Tibial nerve (tissue), 4 donors: ENCODE data around the gene MMP25. TPM values are rescaled to one million over a fixed set of nuclear protein-coding genes. Genes with fewer than 3 reads are reported as not detected.

ENCODE experiments used
- DNase-seq, 2 donors: peaks; one replicate each; pipeline ENCODE4 v3.0.0-alpha.2; 2019; ENCODE audit warnings: low spot score in 2 of 2
- H3K27ac ChIP-seq, 4 donors: fragments of 200-600 bp; sonication (generic) in 3 of 4; one replicate each; pipeline ENCODE4 v1.5.1; 2017 to 2019; ENCODE audit warnings: mild to moderate bottlenecking in 1 of 4
- H3K27me3 ChIP-seq, 2 donors: fragments of 200-600 bp; sonication (generic) in 1 of 2; one replicate each; pipeline versions ENCODE4 v1.5.1 to v1.6.0; 2017 to 2019
- H3K36me3 ChIP-seq, 3 donors: fragments of 200-600 bp; sonication (generic); one replicate each; pipeline ENCODE4 v1.5.1; 2018 to 2019
- H3K4me1 ChIP-seq, 4 donors: fragments of 200-600 bp; sonication (generic) in 3 of 4; one replicate each; pipeline ENCODE4 v1.5.1; 2017 to 2019
- H3K4me3 ChIP-seq, 4 donors: fragments of 200-600 bp; sonication (generic) in 3 of 4; one replicate each; pipeline ENCODE4 v1.5.1; 2017 to 2019; ENCODE audit warnings: mild to moderate bottlenecking in 1 of 4, moderate library complexity in 1 of 4
- H3K9me3 ChIP-seq, 4 donors: fragments of 200-600 bp; sonication (generic) in 3 of 4; one replicate each; pipeline ENCODE4 v1.5.1; 2017 to 2019
- CTCF ChIP-seq, 5 experiments: fragments of 200-600 bp in 3 of 5; fragments of 450-650 bp in 2 of 5; sonication (generic) in 3 of 5; IDR thresholded peaks; one replicate each; pipeline ENCODE4 v1.5.1; 2016 to 2019; ENCODE audit warnings: antibody characterized with exemption in 5 of 5, mild to moderate bottlenecking in 3 of 5, moderate library complexity in 2 of 5
- EP300 ChIP-seq, 2 donors: sonication (generic); formaldehyde crosslinking; IDR thresholded peaks; one replicate each; pipeline ENCODE4 v1.6.1; 2017; ENCODE audit warnings: antibody characterized with exemption in 2 of 2, mild to moderate bottlenecking in 1 of 2
- POLR2A ChIP-seq, 2 donors: fragments of 450-650 bp; IDR thresholded peaks; one replicate each; pipeline ENCODE4 v1.6.1; 2017; ENCODE audit warnings: antibody characterized with exemption in 2 of 2, mild to moderate bottlenecking in 2 of 2, moderate library complexity in 2 of 2
- WGBS, 2 donors: methylation state at CpG; one replicate each; pipeline ENCODE4 v1.1.5; 2018; 5-methylcytosine and 5-hydroxymethylcytosine counted together
- total RNA-seq, 4 donors: library from RNA; depleted of rRNA; stranded (reverse); fragments of >200 nt; gene quantifications; one replicate each; pipeline ENCODE4 v1.1.0, GENCODE V29; 2016

MMP25 gene
- total RNA-seq, 4 donors from 2014 or later: under 0.01 to 0.42 TPM; not detected in 2

- Histone ChIP-seq H3K4me3 (no peak overlapping the region), H3K27me3 (peaks cover 0 to 5% of the 10 kb centered on the region in 2 donors), H3K36me3 (no peaks in the 10 kb centered on the region), H3K27ac (no peak overlapping the region), H3K9me3 (no peaks in the 10 kb centered on the region), H3K4me1 (peaks cover 0 to 10% (median 0%) of the 10 kb centered on the region in 4 donors)
- 63 to 76% methylated on average over 7 of the region's 7 CpGs for WGBS, 2 donors
- no peak for DNase-seq
- no peak for TF ChIP-seq POLR2A (IDR thresholded peaks at IDR 0.05)
- no peak for TF ChIP-seq CTCF (IDR thresholded peaks at IDR 0.05)
- no peak for TF ChIP-seq EP300 (IDR thresholded peaks at IDR 0.05)
Measured at GRCh38 chr16:3084969-3085670, 38.8 kb downstream of the MMP25 start.

DNA sequence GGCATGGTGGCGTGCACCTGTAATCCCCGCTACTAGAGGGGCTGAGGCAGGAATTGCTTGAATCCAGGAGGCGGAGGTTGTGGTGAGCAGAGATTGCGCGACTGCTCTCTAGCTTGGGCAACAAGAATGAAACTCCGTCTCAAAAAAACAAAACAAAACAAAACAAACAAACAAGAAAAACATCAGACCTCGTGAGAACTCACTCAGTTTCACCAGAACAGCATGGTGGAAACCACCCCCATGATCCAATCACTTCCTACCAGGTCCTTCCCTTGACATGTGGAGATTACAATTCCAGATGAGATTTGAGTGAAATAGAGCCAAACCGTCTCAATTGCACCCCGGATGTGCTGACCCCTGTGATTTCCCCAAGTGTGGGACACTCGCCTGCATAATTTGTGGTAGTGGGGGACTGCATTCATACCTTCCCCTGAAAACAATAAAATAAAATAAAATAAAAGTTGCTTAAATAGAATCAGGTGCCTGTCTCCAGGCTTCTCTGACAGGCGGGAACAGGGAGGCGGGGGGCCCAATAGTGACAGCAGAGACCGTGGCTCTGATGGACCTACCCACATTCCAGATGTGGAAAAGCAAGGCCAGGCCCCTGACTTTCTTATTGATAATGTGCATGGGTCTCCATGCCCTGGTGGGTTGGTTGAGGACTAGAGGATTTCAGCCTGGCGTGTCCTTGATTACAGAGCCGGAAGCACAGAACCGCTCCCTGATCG lies 39.7 kb downstream of the MMP25 start:
- peaks cover 0 to 10% (median 0%) of the 10 kb centered on the region in 4 donors for H3K4me1 ChIP-seq
- no peak for DNase-seq
- no peak for TF ChIP-seq POLR2A (IDR thresholded peaks at IDR 0.05)
- no peak for TF ChIP-seq EP300 (IDR thresholded peaks at IDR 0.05)
- no peak for TF ChIP-seq CTCF (IDR thresholded peaks at IDR 0.05)
- peaks cover 0 to 3% of the 10 kb centered on the region in 2 donors for H3K27me3 ChIP-seq
- 86 to 88% methylated on average over 17 of the region's 17 CpGs for WGBS, 2 donors
- no peaks in the 10 kb centered on the region for H3K9me3 ChIP-seq
- no peaks in the 10 kb centered on the region for H3K36me3 ChIP-seq
- H3K27ac ChIP-seq: peak overlapping the region in 1 of 4 donors; percentile 59
- peak overlapping the region in 1 of 4 donors; percentile 41 for H3K4me3 ChIP-seq

GRCh38 chr16:3086596-3087242 lies 40.4 kb downstream of the MMP25 start:
- no peak for DNase-seq
- Histone ChIP-seq H3K27ac (peak overlapping the region in 2 of 4 donors; percentile 26 to 59), H3K4me3 (peak overlapping the region in 2 of 4 donors; percentile 20 to 41), H3K36me3 (no peaks in the 10 kb centered on the region), H3K4me1 (peaks cover 0 to 10% (median 0%) of the 10 kb centered on the region in 4 donors), H3K9me3 (no peaks in the 10 kb centered on the region), H3K27me3 (peaks cover 0 to 9% of the 10 kb centered on the region in 2 donors)
- WGBS, 2 donors: 62 to 71% methylated on average over 14 of the region's 14 CpGs
- TF ChIP-seq EP300 (IDR thresholded peaks at IDR 0.05): no peak
- TF ChIP-seq CTCF (IDR thresholded peaks at IDR 0.05): no peak
- no peak for TF ChIP-seq POLR2A (IDR thresholded peaks at IDR 0.05)

- H3K4me3 ChIP-seq: peak overlapping the region in 1 of 4 donors; percentile 41
- no peak for DNase-seq
- H3K9me3 ChIP-seq: no peaks in the 10 kb centered on the region
- TF ChIP-seq EP300 (IDR thresholded peaks at IDR 0.05): no peak
- peak in 1 of 5 experiments; percentile 8 for TF ChIP-seq CTCF (IDR thresholded peaks at IDR 0.05)
- WGBS, 2 donors: 35 to 36% methylated on average over 16 to 18 of the region's 18 CpGs
- H3K27me3 ChIP-seq: peaks cover 0 to 17% of the 10 kb centered on the region in 2 donors
- peak overlapping the region in 1 of 4 donors; percentile 59 for H3K27ac ChIP-seq
- peaks cover 0 to 10% (median 0%) of the 10 kb centered on the region in 4 donors for H3K4me1 ChIP-seq
- no peaks in the 10 kb centered on the region for H3K36me3 ChIP-seq
Measured at GRCh38 chr16:3087243-3088235, 41.2 kb downstream of the MMP25 start.
